ENCODE data around the gene NREP. TPM values are rescaled to one million over a fixed set of nuclear protein-coding genes. Genes with fewer than 3 reads are reported as not detected.

The NREP gene
- total and polyA plus RNA-seq, 3 donors from 2014 or later = 17.0 to 28.0 (median 25.2) TPM

DNA sequence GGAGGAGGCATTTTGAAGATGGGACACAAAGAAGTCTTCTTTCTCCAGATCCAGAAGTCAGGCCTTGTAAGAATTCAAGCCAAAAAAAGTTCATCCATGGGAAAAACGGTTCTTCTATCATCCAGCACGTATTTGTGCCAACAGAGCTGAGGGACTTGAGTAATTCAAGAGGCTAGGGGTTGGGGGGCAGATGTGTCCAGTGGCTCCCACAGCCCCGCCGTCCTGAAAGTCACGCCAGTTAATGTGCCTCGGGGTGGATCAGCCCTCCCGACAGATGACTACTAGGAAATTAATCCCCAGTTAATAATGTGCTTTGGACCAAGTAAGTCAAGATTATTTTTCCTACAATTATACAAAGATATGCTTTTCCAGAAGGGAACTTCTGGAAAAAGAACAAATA lies 23.4 kb downstream of the NREP start:
- Histone ChIP-seq H3K36me3 (ENCODE audit: low read depth, missing control alignments) (no peaks in the 10 kb centered on the region), H3K9me3 (no peaks in the 10 kb centered on the region), H3K4me3 (no peak overlapping the region), H3K27ac (no peak overlapping the region), H3K4me1 (peaks cover 6% of the 10 kb centered on the region), H3K27me3 (no peaks in the 10 kb centered on the region)
- intact Hi-C loops (cut with DNase I; ENCODE audit: low total_unique reads) = no loop called here
- WGBS, 2 donors = 62 to 71% methylated on average over 7 of the region's 7 CpGs
- TF ChIP-seq, protein P1, sequence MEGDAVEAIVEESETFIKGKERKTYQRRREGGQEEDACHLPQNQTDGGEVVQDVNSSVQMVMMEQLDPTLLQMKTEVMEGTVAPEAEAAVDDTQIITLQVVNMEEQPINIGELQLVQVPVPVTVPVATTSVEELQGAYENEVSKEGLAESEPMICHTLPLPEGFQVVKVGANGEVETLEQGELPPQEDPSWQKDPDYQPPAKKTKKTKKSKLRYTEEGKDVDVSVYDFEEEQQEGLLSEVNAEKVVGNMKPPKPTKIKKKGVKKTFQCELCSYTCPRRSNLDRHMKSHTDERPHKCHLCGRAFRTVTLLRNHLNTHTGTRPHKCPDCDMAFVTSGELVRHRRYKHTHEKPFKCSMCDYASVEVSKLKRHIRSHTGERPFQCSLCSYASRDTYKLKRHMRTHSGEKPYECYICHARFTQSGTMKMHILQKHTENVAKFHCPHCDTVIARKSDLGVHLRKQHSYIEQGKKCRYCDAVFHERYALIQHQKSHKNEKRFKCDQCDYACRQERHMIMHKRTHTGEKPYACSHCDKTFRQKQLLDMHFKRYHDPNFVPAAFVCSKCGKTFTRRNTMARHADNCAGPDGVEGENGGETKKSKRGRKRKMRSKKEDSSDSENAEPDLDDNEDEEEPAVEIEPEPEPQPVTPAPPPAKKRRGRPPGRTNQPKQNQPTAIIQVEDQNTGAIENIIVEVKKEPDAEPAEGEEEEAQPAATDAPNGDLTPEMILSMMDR (IDR thresholded peaks at IDR 0.05) = no peak
- DNase-seq = no peak

DNA sequence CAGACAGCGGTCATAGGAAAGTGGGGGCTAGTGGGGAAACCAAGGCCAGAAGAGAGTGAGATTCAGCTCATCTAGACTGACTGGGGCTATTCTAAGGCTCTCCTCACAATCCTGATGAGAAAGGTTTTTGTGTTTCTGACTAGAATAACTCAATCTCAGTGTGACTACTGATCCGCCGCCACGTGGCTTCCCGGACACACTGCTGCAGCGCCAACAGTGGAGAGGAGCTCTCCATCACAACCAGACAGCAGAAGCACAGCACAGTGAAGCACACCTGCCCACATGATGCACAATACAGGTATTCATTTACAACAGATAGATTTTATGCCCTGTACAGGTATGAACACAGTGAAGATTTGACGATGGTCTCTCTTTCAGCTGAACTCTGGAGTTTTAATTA lies 25.4 kb downstream of the NREP start:
- TF ChIP-seq, protein P1 (IDR thresholded peaks at IDR 0.05) = no peak
- TF ChIP-seq POLR2A (IDR thresholded peaks at IDR 0.05) = no peak
- peaks cover 6% of the 10 kb centered on the region for H3K4me1 ChIP-seq
- intact Hi-C loops (cut with DNase I; ENCODE audit: low total_unique reads) = no loop called here
- no peak for DNase-seq
- no peak overlapping the region for H3K27ac ChIP-seq
- no peak overlapping the region for H3K4me3 ChIP-seq
- 95 to 96% methylated on average over 7 of the region's 7 CpGs for WGBS, 2 donors
- H3K27me3 ChIP-seq = no peaks in the 10 kb centered on the region
- H3K36me3 ChIP-seq (ENCODE audit: low read depth, missing control alignments) = no peaks in the 10 kb centered on the region
- H3K9me3 ChIP-seq = no peaks in the 10 kb centered on the region

DNA sequence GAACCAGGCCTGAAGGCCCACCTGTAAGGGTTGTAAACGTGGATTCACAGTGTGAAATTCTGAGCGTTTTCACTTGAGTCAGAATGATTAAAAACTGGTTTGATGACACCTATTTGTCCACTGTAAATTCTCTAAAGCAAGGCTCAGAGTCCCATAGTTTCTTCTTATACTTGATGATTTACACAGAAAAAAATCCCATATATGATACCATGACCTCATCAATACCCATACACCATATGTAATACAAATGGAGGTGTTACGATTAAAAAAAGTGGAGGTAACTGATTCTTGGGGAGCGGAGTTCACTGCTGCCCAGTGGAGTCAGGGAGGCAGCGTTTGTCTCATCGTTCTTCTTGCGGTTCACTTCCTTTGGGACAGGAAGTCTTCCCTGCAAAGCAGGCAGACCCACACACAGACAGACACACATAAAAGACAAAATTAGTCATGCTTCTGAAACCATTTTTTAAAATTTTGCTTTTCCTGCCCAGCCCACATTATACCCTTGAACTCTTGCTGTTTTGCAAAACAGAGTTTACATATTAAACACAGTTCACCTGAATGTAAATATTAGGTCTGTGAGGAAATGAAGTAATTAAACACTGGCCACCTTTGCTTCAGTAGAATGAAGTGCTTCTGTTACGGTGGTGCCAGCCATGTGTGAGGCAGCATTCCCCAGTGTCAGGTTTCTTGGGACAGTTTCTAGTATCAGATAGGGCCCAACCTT lies 26.2 kb downstream of the NREP start:
- intact Hi-C loops (cut with DNase I; ENCODE audit: low total_unique reads) = no loop called here

DNA sequence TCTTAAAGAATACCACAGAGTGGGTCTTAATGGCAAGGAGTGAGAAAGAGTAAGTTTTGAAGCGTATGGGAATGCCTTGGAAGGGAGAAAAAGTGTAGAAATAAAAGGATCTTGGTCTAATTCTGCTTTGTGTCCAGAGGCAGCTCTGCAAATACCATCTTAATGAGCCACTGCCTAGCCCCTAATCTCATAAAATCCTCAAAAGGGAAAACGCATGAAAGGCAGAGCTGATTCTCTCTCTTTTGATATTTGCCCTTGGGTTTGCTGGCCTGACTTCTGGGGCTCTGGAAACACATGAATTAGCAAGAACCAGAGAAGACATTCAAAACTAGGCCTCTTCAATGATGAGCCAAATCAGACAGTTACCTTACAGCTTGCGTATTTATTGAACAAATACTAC lies 28.1 kb downstream of the NREP start:
- Histone ChIP-seq H3K9me3 (no peaks in the 10 kb centered on the region), H3K4me1 (no peaks in the 10 kb centered on the region), H3K4me3 (no peak overlapping the region), H3K36me3 (ENCODE audit: low read depth, missing control alignments) (no peaks in the 10 kb centered on the region), H3K27ac (no peak overlapping the region), H3K27me3 (no peaks in the 10 kb centered on the region)
- DNase-seq = no peak
- WGBS, 2 donors = 89 to 90% methylated on average over 3 of the region's 3 CpGs
- intact Hi-C loops (cut with DNase I; ENCODE audit: low total_unique reads) = no loop called here
- no peak for TF ChIP-seq POLR2A (IDR thresholded peaks at IDR 0.05)
- TF ChIP-seq, protein P1 (IDR thresholded peaks at IDR 0.05) = no peak

More for the DNA sequence above, 26.2 kb downstream of the NREP start:
- Histone ChIP-seq H3K4me3 (no peak overlapping the region), H3K4me1 (peaks cover 6% of the 10 kb centered on the region), H3K27me3 (no peaks in the 10 kb centered on the region), H3K9me3 (no peaks in the 10 kb centered on the region), H3K36me3 (ENCODE audit: low read depth, missing control alignments) (no peaks in the 10 kb centered on the region), H3K27ac (no peak overlapping the region)
- 85 to 93% methylated on average over 8 of the region's 8 CpGs for WGBS, 2 donors
- TF ChIP-seq, protein P1 (IDR thresholded peaks at IDR 0.05) = no peak
- no peak for TF ChIP-seq POLR2A (IDR thresholded peaks at IDR 0.05)
- DNase-seq = no peak

DNA sequence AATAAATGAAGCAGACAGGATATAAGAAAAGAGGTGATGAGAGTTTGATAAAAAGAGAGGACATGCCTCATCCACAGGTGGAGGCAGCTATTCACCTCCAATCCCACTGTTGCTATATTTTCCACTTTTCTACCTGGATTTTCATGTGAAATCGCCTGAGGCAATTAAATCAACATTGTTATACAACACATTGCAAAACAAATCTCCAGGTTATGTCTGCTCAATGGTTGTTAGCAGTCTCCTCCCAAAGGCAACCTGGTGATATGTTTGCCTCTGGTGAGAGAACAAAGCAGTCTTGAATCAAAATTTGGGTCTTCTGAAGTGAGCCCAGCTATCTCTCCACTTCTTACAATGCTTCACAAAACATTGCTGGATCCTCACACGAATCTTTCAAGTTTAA lies 30.0 kb downstream of the NREP start:
- WGBS, 2 donors = 82% methylated on average over 2 of the region's 2 CpGs
- TF ChIP-seq, protein P1 (IDR thresholded peaks at IDR 0.05) = no peak
- no peak for TF ChIP-seq POLR2A (IDR thresholded peaks at IDR 0.05)
- no peaks in the 10 kb centered on the region for H3K4me1 ChIP-seq
- no peaks in the 10 kb centered on the region for H3K9me3 ChIP-seq
- H3K27me3 ChIP-seq = no peaks in the 10 kb centered on the region
- H3K36me3 ChIP-seq (ENCODE audit: low read depth, missing control alignments) = no peaks in the 10 kb centered on the region
- H3K4me3 ChIP-seq = no peak overlapping the region
- H3K27ac ChIP-seq = no peak overlapping the region
- intact Hi-C loops (cut with DNase I; ENCODE audit: low total_unique reads) = no loop called here
- DNase-seq = no peak

All from testis (tissue), 3 donors.